NCI-H1417 treated with DMSO at 0.1 percent for 48 hours (cell line): Measurements from ENCODE around the gene ADGRA3.
A peak's percentile ranks its signal among the peaks of the same experiment; 100 is the strongest.

Experiments used
- DNase-seq: peaks from one replicate; lab custom pipeline; 2025; lab: John Stamatoyannopoulos, UW

ADGRA3 gene

DNA sequence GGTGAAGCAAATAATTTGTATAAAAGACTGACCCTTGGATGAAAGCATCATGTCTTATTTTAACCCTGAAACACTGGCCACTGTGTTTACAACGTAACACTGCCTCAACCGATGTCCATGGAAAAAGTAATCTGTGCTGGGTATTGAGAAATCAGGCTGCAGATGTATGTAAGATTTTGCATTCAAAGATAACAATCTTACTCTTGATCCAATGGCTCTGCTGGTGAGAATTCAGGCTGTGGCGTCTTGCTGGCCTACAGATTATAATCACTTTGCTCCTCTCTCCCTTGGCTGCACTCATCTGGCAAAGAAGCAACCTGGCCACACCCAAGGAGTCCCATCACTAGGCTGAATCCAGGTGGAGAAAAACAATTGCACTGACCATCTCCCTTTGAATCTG, 7.5 kb downstream of the ADGRA3 start:
- no peak for DNase-seq

DNA sequence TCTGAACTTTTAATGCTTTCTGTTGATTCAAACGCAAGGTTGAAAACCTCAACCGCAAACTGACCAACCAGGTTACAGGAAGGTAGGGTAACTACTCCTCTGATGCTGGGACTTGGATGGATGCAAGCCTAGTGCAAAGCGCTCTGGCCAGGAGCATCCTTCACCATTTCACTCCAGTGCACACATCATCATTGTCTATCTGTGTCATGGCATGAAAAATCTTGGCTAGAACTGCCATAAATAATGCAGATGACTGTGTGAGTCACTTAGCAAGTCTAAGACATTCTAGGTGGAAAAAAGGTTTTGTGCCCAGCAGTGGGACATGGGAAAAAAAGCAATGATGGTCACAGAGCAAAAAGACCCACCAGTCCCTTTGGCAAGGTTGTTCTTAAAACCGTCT, 10.9 kb downstream of the ADGRA3 start:
- no peak for DNase-seq

DNA sequence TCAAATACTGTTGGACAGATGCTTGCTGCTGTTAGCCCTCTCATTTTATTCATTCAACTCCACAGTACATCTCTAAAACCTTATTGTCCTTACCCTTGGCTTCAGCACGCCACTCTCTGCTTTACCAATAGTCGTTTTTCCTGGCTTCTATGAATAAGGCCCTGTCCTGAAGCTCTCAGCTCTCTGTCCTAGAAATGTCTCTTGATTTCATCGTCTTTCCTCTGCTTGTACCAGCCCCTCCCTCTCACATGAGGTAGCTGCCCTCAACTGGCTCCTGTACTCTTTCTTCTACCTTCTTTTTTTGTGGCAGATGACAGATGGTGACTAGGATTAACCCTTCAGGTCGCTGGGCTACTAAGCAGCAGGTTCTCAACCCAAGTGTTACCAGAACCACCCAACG, 11.4 kb downstream of the ADGRA3 start:
- DNase-seq, result no peak

DNA sequence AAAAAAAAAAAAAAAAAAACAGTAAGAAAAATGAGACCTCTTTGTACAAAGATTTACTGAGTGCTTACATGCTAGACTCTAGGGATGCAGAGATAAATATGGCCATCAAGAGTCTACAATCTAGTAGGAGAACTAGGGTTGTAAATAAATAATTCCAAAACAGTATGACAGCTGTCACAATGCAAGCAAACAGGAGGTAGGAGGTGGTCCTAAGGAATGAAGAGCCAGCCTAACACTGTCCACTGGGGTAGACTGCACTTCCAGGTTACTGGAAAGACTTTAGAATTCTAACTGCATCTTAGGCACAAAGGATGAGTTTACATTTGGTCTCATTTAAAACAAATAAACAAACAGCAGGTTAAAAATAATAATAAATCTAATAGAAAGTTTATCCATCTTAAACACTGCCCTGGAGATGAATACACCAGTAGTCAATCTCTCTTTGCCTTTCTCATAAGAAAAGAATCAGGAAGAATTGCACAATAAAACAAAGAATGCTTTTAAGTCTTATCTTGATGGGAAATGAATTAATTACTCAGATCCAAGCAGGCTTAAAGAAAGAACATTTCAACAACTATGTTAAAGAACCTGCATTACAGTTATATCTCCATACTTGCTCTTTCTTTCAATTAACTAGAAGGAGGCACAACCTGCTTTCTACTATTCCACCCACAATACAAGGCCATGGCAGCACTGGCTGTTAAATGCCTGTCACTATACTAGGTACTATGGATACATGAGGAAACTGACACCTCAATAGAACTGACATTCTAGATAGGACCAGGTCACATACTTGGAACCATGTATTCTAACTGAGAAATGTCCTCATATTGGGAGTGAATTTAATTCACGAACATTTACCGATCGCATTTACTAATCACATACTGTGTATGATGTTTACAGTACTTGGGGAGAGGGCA, 12.7 kb downstream of the ADGRA3 start:
- no peak for DNase-seq

DNA sequence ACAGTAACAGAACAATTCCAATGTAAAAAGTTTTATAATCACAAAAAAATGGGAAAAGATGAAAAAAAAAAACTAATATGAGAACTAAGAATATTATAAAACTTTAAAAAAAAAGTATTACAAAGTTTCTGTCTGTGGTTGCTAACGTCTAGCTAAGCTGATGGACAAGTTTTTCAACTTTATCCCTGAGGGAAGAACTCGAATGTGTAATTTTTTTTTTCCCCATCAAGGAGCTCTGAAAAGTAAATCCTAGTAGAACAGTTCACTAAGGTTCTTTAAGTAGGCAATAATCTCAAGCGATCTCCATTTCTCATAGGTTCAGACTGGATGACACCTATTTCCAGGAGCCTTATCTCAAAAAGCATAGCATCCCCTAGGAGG, 14.2 kb downstream of the ADGRA3 start:
- no peak for DNase-seq

DNA sequence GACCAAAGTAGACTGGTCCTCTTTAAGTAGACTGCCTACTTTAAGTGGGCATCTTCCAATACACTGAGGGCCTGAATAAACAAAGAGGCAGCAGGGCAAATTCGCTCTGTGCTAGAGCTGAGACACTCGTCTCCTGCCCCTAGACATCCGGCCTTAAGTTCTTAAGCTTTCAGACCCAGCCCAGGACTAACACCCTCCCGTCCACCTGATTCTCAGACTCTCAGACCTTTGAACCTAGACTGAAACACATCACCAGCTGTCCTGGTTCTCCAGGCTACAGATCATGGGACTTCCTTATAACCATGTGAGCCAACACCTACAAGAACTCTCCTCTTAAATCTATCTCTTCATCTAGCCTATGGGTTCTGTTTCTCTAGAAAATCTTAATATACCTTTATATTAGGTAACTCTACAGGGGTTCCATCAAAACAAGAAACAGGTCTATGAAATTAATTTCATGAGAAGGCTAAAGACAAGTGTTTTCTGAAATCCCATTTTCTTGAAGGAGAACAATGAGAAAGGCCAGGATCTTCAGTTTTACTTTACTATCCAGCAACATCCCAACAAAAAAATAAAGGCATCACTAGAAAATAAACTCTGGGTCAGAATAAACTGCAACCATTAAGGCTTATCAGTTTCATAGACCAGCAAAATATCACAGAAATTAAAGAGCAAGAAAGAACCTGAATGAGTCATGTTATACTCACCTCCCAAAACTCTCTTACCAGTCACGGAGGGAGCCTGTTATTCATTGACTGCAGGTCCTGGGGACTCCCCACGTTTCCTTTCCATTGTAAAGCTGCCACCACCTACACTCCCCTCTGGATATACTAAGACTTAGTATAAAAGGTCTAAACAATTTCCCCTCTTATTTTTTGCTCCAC, 14.8 kb downstream of the ADGRA3 start:
- DNase-seq, result no peak

DNA sequence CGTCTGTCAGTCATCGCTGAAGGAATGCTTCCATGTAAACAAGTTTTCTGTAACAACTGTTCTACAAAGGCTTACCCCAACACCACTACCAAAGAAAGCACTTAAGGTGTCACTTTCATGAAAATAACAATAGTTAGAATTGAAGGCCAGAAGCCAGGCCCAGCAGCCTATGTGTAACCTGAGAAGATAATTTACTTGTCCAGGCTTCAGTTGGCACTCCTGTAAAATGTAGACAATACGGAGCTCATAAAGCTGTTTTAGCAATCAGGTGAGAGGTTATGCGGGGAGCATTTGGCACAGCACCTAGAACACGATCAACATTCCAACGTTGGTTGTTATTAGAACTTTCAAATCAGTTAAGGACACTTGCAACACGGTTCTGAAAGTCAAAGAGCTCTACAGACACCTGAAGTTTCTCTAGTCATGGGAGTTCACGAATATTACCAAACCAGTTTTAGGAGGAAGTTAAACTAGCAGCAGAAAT, 15.7 kb downstream of the ADGRA3 start:
- DNase-seq, result peak; percentile 13

DNA sequence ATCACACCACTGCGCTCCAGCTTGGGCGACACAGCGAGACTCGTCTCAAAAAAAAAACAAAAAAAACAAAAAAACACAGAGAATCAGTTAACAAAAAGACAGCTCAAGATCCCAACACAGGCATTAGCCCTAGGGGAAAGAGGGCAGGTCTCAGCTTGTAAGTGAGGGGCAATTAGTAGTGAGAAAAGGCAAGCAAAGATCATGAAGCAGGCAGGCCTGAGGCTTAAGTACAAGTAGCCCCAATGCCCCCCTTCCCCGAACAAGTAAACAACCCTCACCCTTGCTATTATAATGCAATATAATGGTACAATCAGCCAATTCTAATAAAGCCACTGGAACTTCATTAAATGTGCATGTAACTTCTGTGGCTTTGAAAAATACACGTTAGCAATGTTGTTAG, 17.0 kb downstream of the ADGRA3 start:
- no peak for DNase-seq

DNA sequence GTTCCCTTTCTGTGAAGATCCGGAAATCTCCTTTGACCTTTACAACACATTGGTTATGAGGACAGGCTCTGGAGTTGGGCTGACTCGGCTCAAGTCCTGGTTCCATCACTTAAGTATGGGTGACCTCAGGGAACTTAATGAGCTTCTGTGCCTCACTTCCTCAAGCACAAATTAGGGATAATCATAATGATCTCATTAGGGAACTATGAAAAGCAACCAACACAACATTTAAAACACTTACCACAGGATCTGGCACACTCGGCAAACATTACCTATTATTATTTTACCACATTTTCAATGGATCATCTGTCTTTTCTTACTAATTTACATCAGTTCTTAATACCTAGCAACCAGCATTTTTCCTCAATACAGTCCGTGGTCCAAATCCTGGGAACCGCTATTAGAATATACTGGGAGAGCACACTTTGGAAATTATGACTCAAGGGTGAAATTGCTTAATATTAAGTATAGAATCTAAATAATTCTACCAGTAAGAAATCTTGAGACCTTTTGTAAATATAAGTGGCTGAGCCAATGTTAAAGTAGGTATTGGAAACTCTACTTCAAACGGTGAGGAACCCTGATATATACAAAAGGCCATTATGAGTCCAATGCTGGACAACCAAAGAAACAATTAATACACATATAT, 19.6 kb downstream of the ADGRA3 start:
- DNase-seq, result no peak

DNA sequence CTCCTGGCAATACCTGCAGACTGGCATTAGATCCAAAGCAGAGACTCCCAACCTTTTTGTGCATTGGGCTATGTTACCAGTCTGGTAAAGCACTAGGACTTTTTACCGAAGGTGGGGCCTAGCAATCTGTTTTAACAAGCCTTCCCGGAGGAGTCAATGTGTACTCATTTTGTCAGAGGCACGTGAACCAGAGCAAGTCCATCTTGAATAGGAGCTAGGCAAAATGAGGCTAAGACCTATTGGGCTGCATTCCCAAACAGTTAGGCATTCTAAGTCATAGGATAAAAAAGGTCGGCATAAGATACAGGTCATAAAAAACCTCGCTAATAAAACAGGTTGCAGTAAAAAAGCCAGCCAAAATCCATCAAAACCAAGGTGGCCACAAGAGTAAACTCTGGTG, 22.3 kb downstream of the ADGRA3 start:
- DNase-seq, result no peak

DNA sequence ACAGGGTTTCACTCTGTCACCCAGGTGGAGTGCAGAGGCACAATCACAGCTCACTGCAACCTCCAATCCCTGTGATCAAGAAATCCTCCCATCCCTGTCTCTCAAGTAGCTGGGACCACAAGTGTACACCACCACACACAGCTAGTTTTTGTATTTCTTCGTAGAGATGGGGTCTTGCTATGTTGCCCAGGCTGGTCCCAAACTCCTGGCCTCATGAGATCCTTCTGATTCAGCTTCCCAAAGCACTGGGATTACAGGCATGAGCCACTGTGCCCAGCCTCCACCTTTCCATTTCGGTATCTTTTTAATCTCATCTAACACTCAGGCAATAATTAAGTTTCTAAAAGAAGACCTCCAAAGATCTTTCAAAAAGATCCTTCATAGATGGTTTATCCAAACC, 22.9 kb downstream of the ADGRA3 start:
- DNase-seq, result no peak

DNA sequence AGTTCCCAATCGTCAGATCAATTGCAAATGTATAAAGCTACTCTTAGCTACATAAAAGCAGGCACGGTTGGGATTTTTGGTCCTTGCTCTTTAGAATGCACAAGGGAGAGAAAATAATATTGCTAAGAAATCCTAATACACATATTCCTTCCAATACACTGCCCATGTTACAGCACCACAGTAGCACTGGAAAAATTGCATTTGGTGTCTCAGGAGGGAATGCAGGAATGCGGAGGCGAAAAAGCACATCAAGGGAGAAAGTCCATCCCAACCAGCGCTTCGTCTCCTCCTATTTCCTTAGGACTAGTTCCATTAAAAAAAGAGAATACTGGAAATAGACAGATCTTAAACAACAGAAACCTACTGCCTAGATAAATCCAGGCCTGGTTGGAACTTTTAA, 23.9 kb downstream of the ADGRA3 start:
- no peak for DNase-seq

DNA sequence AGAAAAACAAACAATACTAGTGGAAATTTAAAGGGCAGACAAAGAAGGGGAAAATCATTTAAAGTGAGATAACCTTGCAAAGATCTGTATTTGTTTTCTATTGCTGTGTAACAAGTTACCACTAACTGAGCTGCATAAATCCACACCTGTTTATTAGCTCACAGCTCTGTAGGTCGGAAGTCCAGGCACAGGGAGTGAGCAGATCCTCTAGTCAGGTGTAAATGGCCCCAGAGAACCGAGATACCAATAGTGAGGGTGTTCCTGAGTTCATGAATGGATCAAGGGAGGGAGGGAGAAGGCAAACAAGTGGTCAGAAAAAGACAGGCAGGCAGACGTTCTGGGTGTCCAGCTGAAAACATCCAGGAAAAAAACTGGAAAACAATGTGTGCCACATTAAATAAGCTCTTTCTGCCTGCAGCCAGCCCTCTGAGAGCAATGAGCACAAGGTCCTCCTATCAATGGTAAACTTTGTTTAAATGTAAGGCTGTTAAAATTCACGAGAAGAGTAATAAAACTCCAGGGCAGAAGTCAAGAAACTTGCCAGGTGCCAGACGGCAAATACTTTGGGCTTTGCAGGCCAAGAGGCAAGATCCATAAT, 25.0 kb downstream of the ADGRA3 start:
- DNase-seq, result no peak

DNA sequence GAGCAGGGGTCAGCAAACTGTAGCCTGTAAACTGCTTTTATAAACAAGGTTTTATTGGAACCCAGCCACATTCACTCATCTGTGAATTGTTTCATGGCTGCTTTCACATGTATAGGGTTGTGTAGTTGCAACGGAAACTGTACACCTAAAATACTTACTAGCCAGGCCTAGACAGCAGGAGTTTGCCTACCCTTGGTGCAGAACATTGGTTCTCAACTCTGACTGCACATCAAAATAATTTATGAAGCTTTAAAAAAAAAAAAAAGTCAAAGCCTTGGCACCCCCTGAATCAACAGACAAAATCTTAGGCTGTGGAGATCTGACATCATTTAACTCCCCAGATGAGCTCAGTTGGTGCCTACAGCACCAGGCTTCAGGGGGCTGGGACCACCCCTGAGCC, 27.8 kb downstream of the ADGRA3 start:
- no peak for DNase-seq

DNA sequence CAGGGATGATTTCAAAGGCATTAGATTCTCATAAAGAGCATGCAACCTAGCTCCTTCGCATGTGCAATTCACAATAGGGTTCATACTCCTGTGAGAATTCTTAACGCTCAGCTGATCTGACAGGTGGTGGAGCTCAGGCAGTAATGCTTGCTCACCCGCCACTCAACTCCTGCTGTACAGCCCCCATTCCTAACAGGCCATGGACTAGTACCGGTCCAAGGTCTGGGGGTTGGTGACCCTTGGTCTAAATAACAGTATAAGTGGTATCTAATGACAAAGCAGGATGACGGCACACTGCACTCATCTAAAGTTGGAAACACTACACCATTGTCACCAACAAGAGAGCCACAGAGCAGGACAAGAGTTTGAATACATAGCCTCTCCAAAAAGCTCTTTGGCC, 28.5 kb downstream of the ADGRA3 start:
- no peak for DNase-seq

DNA sequence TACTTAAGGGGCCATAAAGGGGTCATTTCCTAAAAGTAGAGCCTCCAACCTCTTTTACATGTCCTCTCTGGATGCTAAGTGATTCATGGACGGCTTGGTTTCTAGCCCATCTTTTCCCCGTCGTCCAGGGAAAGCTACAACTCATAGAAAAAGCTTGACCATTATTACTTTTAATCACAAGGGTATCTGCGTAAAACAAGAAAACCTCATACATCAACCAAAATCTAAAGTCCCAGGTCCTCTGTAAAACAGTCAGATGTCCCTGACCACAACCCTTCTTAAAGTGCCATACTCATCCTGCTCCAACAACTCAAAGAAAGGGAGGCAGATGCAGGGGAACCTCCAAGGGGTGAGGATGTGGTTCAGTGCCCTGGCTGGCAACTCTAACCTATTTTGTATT, 29.6 kb downstream of the ADGRA3 start:
- DNase-seq, result no peak

DNA sequence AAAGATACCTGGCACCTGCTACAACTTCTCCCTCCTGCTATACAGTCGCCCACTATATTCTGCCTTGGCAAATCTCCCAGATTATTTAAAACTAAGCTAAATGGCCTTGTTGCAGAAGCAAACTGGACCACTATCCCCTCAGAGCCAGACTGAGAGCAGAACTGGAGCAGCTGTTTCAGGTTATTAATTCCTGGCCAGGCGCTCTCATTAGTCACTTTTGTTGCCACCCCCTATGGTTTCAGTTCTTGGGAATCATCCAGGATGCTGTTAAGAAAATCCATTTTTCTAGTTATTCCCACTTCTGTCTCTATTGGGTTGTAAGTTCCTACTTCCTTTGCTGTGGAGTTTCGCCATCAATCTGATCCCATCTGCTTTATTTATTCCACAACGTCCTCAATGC, 30.1 kb downstream of the ADGRA3 start:
- no peak for DNase-seq

DNA sequence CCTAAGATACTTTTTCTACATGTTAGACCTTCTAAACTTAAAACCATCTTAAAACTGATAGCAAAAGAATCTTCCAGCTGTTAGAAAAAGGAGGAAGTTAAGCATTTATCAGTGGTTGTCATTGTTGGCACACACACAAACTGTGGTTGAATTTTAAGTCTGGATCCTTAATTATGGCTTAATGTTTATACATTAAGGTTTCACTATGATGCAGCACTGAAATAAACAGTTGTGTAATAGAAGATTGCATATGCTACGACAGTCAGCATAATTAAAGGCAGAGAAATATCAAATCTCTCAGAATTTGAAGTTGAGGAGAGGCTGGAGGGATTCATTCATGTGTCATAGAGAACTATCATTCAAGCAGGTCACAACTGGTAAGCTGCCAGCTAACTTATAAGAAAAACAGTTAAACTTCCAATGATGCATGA, 32.3 kb downstream of the ADGRA3 start:
- no peak for DNase-seq

DNA sequence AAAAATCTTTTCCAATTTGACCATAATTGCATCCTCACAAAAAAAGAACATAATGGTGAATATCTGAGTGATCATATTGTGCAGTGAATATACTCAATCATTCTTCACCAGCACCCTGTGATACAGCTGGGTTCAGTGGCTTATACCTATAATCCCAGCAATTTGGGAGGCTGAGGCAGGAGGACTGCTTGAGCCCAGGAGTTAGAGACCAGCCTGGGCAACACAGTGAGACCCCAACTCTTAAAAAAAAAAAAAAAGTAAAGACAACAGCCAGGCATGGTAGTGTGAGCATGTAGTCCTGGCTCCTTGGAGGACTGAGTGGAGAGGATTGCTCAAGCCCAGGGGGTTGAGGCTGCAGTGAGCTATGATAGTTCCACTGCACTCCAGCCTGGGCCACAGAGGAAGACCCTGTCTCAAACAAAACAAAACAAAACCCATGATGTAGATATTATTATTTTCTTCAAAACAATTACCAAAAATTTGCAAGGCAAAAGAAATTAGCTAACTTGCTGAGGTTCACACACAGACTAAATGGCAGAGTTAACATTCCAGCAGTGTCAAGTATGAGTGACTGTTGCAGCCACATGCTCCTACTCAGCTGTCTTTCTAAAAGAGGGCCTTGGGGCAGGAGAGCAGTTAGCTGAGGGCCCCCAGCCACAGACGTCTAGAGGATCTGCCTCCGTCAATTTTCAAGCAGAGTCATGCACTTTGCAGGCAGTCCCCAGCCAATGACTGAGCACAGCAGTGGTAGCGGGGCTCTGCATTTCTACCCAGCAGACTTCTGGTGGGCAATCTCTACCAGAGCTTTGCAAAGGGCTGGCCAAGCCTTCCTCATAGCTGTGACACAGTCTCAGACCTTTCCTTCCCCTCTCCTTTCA, 33.4 kb downstream of the ADGRA3 start:
- DNase-seq, result no peak

DNA sequence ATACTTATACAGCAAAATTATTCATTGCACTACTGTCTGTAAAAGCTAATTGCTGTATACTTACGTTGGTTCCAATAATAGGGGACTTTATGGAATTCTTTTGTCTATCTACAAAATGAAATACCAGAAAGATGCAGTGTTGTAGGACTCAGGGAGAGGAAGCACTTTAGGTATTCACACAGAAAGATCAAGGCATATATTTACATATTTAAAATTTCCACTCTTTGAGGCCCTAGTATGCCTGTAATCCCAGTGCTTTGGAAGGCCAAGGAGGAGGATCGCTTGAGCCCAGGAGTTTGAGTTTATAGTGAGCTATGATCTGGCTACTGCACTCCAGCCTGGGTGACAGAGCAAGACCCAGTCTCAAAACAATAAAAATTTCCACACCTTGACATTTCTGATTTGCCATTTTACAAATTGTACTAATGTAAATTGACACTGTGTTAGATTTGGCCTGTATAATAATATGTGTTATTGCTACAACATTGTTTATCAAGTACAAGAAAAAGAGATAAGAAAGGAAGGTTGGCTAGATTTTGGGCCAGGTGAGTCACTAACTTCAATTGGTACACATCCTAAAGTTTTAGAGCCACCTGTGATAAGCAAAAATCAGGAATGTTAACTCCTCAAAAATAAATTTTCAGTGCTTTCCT, 35.1 kb downstream of the ADGRA3 start:
- no peak for DNase-seq

DNA sequence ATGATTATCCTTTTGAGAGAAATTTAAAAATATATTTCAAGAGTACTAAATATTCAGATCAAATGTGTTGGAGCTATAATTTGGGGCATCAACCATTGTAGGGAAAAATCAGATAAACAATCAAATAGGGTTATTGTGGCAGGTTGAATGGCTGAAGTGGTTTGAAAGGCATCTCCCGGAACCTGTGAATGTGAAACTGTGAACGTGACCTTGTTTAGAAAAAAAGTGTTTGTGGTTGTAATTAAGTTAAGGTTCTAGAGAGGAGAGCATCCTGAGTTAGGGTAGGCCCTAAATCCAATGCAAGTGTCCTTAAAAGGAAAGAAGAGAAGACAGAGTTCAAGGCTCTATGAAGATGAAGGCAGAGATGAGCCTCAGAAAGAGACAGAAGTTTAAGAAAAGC, 37.4 kb downstream of the ADGRA3 start:
- no peak for DNase-seq
